Fibroblast of lung (primary cell): Measurements from ENCODE around the gene ARHGAP42. TPM values are rescaled to one million over a fixed set of nuclear protein-coding genes. Genes with fewer than 3 reads are reported as not detected.

Experiments used
- DNase-seq, 2 donors: peaks; one replicate each; pipeline versions ENCODE4 v3.0.0 to v3.0.0-alpha.2; 2010; ENCODE audit warnings: low read depth in 2 of 2
- H2AFZ ChIP-seq: 2 replicates; pipeline ENCODE4 v1.5.1; 2012; ENCODE audit warnings: low read length, control low read depth, inconsistent platforms
- H3K27ac ChIP-seq: 2 replicates; pipeline ENCODE4 v1.5.1; 2011; ENCODE audit warnings: low read length, control low read depth; ENCODE audit not compliant: insufficient read depth
- H3K27me3 ChIP-seq: 2 replicates; pipeline ENCODE4 v1.5.1; 2011; ENCODE audit warnings: mild to moderate bottlenecking, low read length; ENCODE audit not compliant: control insufficient read depth, insufficient read depth
- H3K36me3 ChIP-seq: 2 replicates; pipeline ENCODE4 v1.5.1; 2011; ENCODE audit warnings: low read length; ENCODE audit not compliant: control insufficient read depth, insufficient read depth
- H3K4me1 ChIP-seq: 2 replicates; pipeline ENCODE4 v1.5.1; 2011; ENCODE audit warnings: low read length; ENCODE audit not compliant: control insufficient read depth, insufficient read depth; ENCODE audit errors: extremely low read depth
- H3K4me2 ChIP-seq: 2 replicates; pipeline ENCODE4 v1.5.1; 2011; ENCODE audit warnings: low read length, control low read depth; ENCODE audit not compliant: insufficient read depth; ENCODE audit errors: extremely low read depth
- H3K4me3 ChIP-seq, 4 experiments: fragments of 200-600 bp in 1 of 4; sonication (generic) in 1 of 4; replicated peaks in 1 of 4; 2 replicates each; pipeline ENCODE4 v1.5.1; 2011 to 2016; ENCODE audit warnings: low read length in 4 of 4, low read depth in 3 of 4, mild to moderate bottlenecking in 3 of 4, control low read depth in 2 of 4, inconsistent platforms in 1 of 4, mixed read lengths in 1 of 4; ENCODE audit not compliant: insufficient read depth in 1 of 4; ENCODE audit errors: control extremely low read depth in 1 of 4
- H3K79me2 ChIP-seq: 2 replicates; pipeline ENCODE4 v1.5.1; 2012; ENCODE audit warnings: mild to moderate bottlenecking, low read length, inconsistent platforms; ENCODE audit not compliant: control insufficient read depth, insufficient read depth
- H3K9ac ChIP-seq: 2 replicates; pipeline ENCODE4 v1.5.1; 2011; ENCODE audit warnings: mild to moderate bottlenecking, low read length, control low read depth; ENCODE audit not compliant: insufficient read depth
- H3K9me3 ChIP-seq: 2 replicates; pipeline ENCODE4 v1.5.1; 2012; ENCODE audit warnings: low read depth, low read length; ENCODE audit not compliant: control insufficient read depth, insufficient read depth
- H4K20me1 ChIP-seq: 2 replicates; pipeline ENCODE4 v1.5.1; 2011; ENCODE audit warnings: low read length; ENCODE audit not compliant: control insufficient read depth, insufficient read depth; ENCODE audit errors: extremely low read depth
- EZH2 ChIP-seq: IDR thresholded peaks from 2 replicates; pipeline ENCODE4 v1.5.1; 2012; ENCODE audit warnings: low read length, control low read depth, mild to moderate bottlenecking; ENCODE audit errors: missing control alignments
- polyA plus RNA-seq, 2 donors: library from polyadenylated mRNA; depleted of rRNA in 1 of 2; stranded (reverse) in 1 of 2; unstranded in 1 of 2; fragments of >200 nt; gene quantifications; 2 replicates each; pipeline ENCODE4 v1.2.1, GENCODE V29; 2011 to 2012; ENCODE audit warnings: missing spikeins in 1 of 2
- total RNA-seq: library from RNA; depleted of rRNA; stranded (reverse); fragments of >200 nt; gene quantifications from 2 replicates; pipeline ENCODE4 v1.2.1, GENCODE V29; 2014
- TF ChIP-seq, protein P1 (sequence below), 2 donors: IDR thresholded peaks in 1 of 2; conservative IDR thresholded peaks in 1 of 2; 1 replicate in 1 of 2; 2 replicates in 1 of 2; pipeline ENCODE4 v1.5.1; 2011 to 2012; ENCODE audit warnings: low read length in 2 of 2, control low read depth in 1 of 2, inconsistent platforms in 1 of 2, low read depth in 1 of 2, mild to moderate bottlenecking in 1 of 2

Gene ARHGAP42
- total and polyA plus RNA-seq, 2 donors (not counting 1 experiment from before 2014, with no cell fraction given) = 8.0 to 13.4 TPM

DNA sequence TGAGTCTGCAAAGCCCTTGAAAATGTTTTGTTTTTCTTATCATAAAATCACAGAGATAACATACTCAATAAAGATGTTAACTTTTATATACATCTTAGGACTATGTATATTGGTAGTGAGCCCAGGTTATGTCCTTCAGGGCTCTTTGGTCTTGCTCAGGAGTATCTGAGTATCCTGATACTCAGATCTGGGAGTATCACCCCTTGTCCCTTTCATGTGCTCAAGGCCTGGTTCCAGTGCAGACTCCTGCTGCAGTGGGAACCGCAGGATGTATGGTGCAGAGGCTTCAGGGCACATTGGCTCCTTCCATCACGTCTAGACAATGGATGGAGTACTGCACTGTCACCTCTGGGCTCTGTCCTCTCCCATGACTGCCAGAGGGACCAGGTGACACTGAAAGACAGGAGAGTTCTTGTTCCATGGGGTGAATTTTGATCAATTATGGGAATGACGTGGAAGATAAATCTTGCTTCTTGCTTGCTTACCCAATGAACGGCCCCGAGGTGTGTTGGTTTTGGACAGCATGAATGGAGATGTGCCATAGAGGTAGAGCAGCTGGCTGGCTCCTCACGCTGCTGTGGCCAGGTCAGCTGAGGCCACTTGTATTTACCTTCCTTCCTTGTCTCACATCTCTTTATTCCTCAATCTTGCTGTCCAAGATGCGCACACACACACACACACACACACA is 215.5 kb downstream of the ARHGAP42 start:
- H3K9me3 ChIP-seq = no peaks in the 10 kb centered on the region
- no peak overlapping the region for H3K9ac ChIP-seq
- no peaks in the 10 kb centered on the region for H3K4me1 ChIP-seq
- H2AFZ ChIP-seq = no peak overlapping the region
- no peaks in the 10 kb centered on the region for H3K36me3 ChIP-seq
- no peaks in the 10 kb centered on the region for H3K27me3 ChIP-seq
- H4K20me1 ChIP-seq = no peaks in the 10 kb centered on the region
- no peak overlapping the region for H3K4me3 ChIP-seq
- no peak overlapping the region for H3K4me2 ChIP-seq
- no peak for DNase-seq
- H3K27ac ChIP-seq = no peak overlapping the region
- H3K79me2 ChIP-seq = no peaks in the 10 kb centered on the region
- TF ChIP-seq EZH2 = no peak
- TF ChIP-seq, protein P1, sequence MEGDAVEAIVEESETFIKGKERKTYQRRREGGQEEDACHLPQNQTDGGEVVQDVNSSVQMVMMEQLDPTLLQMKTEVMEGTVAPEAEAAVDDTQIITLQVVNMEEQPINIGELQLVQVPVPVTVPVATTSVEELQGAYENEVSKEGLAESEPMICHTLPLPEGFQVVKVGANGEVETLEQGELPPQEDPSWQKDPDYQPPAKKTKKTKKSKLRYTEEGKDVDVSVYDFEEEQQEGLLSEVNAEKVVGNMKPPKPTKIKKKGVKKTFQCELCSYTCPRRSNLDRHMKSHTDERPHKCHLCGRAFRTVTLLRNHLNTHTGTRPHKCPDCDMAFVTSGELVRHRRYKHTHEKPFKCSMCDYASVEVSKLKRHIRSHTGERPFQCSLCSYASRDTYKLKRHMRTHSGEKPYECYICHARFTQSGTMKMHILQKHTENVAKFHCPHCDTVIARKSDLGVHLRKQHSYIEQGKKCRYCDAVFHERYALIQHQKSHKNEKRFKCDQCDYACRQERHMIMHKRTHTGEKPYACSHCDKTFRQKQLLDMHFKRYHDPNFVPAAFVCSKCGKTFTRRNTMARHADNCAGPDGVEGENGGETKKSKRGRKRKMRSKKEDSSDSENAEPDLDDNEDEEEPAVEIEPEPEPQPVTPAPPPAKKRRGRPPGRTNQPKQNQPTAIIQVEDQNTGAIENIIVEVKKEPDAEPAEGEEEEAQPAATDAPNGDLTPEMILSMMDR (conservative IDR thresholded peaks at IDR 0.05 in 1 of 2, IDR thresholded peaks at IDR 0.05 in 1 of 2; ENCODE audit: low read depth in 1 of 2, low read length in 2 of 2) = no peak

DNA sequence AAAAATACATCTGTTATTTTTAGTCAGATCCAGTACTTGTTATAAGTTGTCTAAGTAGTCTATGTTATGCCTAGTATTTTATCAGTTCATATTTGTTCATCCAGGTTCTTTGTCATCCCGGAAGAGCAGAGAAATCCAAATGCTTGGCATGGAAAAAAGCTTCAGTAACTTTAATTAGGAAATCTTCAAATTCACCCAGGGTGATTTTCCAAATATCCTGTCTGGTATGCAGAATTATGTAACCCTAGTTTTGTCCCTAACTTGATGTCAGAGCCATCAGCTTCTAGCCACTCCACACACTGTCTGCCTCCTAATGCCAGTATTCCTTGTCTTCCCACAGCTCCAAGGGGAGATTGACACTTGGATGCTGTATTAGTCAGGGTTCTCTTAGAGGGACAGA is 216.2 kb downstream of the ARHGAP42 start:
- no peak for TF ChIP-seq EZH2
- TF ChIP-seq, protein P1 (conservative IDR thresholded peaks at IDR 0.05 in 1 of 2, IDR thresholded peaks at IDR 0.05 in 1 of 2; ENCODE audit: low read depth in 1 of 2, low read length in 2 of 2) = no peak
- Histone ChIP-seq H3K79me2 (no peaks in the 10 kb centered on the region), H3K36me3 (no peaks in the 10 kb centered on the region), H3K9ac (no peak overlapping the region), H3K27ac (no peak overlapping the region), H3K27me3 (no peaks in the 10 kb centered on the region), H3K4me3 (no peak overlapping the region), H3K4me1 (no peaks in the 10 kb centered on the region), H4K20me1 (no peaks in the 10 kb centered on the region), H3K9me3 (no peaks in the 10 kb centered on the region), H3K4me2 (no peak overlapping the region), H2AFZ (no peak overlapping the region)
- DNase-seq = no peak

- Histone ChIP-seq H3K9me3 (no peaks in the 10 kb centered on the region), H3K27me3 (no peaks in the 10 kb centered on the region), H3K9ac (no peak overlapping the region), H4K20me1 (no peaks in the 10 kb centered on the region), H3K4me2 (no peak overlapping the region), H3K79me2 (no peaks in the 10 kb centered on the region), H3K36me3 (no peaks in the 10 kb centered on the region), H3K4me1 (no peaks in the 10 kb centered on the region), H3K27ac (no peak overlapping the region), H3K4me3 (no peak overlapping the region), H2AFZ (no peak overlapping the region)
- TF ChIP-seq, protein P1 (conservative IDR thresholded peaks at IDR 0.05 in 1 of 2, IDR thresholded peaks at IDR 0.05 in 1 of 2; ENCODE audit: low read depth in 1 of 2, low read length in 2 of 2) = no peak
- TF ChIP-seq EZH2 = no peak
- DNase-seq = no peak
Observed at GRCh38 chr11:100905684-100906083, 218.6 kb downstream of the ARHGAP42 start.
